ENCODE measurements around the gene GAS5.

DNA sequence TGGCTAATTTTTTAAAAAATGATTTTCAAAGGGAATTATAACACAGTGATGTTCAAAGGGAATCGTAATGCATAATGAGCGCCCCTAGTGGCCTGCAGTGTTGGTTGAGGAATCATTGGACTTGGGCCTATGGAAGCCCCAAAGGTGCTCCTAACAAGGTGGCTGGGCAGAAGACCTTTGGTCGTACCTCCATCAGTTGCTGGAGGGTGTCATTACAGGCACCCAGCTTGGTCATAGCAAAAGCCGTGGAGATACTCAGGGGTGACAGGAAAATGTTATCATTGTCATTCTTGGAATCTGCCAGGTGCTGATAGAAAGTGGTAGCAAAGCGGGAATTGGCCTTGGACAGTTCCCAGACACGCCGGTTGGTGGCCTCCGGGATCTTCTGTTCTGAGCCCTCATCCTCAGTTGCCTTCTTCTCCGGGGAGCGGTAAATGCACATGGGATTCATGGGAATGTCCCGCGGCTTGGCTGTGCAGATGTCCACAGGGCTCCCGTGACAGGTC, 46.6 kb upstream of the GAS5 start:
- TF ChIP-seq POLR2A (IDR thresholded peaks at IDR 0.05; ENCODE audit: low read depth, low read length) (no peak), POLR2AphosphoS5 (IDR thresholded peaks at IDR 0.05; ENCODE audit: low read depth, low read length) (no peak), TAF1 (IDR thresholded peaks at IDR 0.05; ENCODE audit: low read depth, low read length) (no peak)
